ENCODE measurements around the gene ANO2.

GRCh38 chr12:5516371-5517241 is 428.5 kb downstream of the ANO2 start:
- TF ChIP-seq POLR2AphosphoS5 (IDR thresholded peaks at IDR 0.05; ENCODE audit: low read depth, low read length) (no peak), SIN3A (IDR thresholded peaks at IDR 0.05; ENCODE audit: borderline replicate concordance, insufficient read depth, low read length) (no peak), TAF1 (IDR thresholded peaks at IDR 0.05; ENCODE audit: borderline replicate concordance, insufficient read depth, low read length) (no peak)
- TF ChIP-seq, protein P1, sequence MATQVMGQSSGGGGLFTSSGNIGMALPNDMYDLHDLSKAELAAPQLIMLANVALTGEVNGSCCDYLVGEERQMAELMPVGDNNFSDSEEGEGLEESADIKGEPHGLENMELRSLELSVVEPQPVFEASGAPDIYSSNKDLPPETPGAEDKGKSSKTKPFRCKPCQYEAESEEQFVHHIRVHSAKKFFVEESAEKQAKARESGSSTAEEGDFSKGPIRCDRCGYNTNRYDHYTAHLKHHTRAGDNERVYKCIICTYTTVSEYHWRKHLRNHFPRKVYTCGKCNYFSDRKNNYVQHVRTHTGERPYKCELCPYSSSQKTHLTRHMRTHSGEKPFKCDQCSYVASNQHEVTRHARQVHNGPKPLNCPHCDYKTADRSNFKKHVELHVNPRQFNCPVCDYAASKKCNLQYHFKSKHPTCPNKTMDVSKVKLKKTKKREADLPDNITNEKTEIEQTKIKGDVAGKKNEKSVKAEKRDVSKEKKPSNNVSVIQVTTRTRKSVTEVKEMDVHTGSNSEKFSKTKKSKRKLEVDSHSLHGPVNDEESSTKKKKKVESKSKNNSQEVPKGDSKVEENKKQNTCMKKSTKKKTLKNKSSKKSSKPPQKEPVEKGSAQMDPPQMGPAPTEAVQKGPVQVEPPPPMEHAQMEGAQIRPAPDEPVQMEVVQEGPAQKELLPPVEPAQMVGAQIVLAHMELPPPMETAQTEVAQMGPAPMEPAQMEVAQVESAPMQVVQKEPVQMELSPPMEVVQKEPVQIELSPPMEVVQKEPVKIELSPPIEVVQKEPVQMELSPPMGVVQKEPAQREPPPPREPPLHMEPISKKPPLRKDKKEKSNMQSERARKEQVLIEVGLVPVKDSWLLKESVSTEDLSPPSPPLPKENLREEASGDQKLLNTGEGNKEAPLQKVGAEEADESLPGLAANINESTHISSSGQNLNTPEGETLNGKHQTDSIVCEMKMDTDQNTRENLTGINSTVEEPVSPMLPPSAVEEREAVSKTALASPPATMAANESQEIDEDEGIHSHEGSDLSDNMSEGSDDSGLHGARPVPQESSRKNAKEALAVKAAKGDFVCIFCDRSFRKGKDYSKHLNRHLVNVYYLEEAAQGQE (IDR thresholded peaks at IDR 0.05; ENCODE audit: insufficient read depth in 1 of 2, low read depth in 2 of 2, low read length in 2 of 2): no peak
